ENCODE measurements around the gene ANXA3.
"Not testable (repeated sequence)": the region's sequence is repeated elsewhere in the genome, so short reads cannot be mapped to it uniquely, and the experiment has no call there.

The ANXA3 gene

DNA sequence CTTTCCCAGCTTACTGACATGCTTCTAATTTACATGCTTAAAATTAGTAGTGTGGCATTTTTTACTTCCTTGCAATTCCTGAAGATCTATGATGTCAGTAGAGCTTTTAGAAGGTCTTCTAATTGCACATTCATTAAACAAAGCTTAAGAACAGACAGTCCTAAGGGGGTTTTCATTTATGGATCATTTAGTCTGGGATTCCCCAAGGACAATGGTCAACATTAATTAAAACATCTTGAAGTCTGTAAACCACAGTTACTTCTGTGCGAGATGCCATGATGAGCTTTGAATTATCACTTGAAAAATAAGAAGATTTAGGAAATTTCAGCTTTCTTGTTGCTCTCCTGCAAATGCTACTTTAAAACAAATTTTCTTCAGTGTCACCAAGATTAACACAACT, 20.2 kb downstream of the ANXA3 start:
- H3K4me3 ChIP-seq (ENCODE audit: low read depth, low read length) = no peak overlapping the region
- H3K27ac ChIP-seq (ENCODE audit: low read depth, low read length) = no peak overlapping the region
- H2AFZ ChIP-seq (ENCODE audit: low read length, unreplicated experiment) = no peak overlapping the region
- no peaks in the 10 kb centered on the region for H3K27me3 ChIP-seq (ENCODE audit: insufficient read depth, low read length)
- H3K4me1 ChIP-seq (ENCODE audit: control insufficient read depth, insufficient read depth, low read length, unreplicated experiment) = peaks cover 19% of the 10 kb centered on the region
- H3K36me3 ChIP-seq (ENCODE audit: insufficient read depth, low read length) = no peaks in the 10 kb centered on the region
- H3K79me2 ChIP-seq (ENCODE audit: control insufficient read depth, insufficient read depth, low read length, unreplicated experiment) = no peaks in the 10 kb centered on the region

DNA sequence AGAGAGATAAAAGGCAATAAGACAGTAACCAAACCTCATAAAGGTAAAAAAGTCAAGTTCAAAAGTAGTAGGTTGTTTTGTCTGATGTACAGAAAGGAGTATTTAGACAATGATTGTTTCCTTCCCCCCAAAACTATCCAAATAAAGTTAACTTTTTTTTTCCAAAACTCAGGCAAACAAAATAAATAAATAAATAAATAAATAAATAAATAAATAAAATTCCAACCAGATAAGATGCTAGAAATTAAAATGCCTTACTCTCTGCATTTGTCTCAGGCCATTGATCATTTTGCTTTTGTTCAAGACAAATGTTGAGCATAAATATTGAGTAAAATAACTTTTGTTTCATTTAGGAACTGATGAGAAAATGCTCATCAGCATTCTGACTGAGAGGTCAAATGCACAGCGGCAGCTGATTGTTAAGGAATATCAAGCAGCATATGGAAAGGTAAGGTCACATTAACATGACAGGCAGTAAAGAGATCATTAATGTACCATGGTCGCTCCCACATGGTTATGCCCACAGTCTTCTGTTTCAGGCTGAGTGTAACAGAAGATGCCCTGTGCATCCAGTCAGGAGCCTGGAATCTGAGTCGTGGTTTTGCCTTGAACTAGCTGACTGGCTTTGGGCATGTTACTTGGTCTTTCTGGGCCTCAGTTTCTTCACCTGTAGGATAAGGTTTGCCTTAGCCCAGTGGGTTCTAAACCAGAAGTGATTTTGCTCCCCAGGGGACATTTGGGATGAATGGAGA, 27.3 kb downstream of the ANXA3 start:
- Histone ChIP-seq H3K4me3 (ENCODE audit: low read depth, low read length) (no peak overlapping the region), H3K36me3 (ENCODE audit: insufficient read depth, low read length) (no peaks in the 10 kb centered on the region), H2AFZ (ENCODE audit: low read length, unreplicated experiment) (no peak overlapping the region), H3K4me1 (ENCODE audit: control insufficient read depth, insufficient read depth, low read length, unreplicated experiment) (no peaks in the 10 kb centered on the region), H3K79me2 (ENCODE audit: control insufficient read depth, insufficient read depth, low read length, unreplicated experiment) (no peaks in the 10 kb centered on the region), H3K27ac (ENCODE audit: low read depth, low read length) (no peak overlapping the region), H3K27me3 (ENCODE audit: insufficient read depth, low read length) (no peaks in the 10 kb centered on the region)

DNA sequence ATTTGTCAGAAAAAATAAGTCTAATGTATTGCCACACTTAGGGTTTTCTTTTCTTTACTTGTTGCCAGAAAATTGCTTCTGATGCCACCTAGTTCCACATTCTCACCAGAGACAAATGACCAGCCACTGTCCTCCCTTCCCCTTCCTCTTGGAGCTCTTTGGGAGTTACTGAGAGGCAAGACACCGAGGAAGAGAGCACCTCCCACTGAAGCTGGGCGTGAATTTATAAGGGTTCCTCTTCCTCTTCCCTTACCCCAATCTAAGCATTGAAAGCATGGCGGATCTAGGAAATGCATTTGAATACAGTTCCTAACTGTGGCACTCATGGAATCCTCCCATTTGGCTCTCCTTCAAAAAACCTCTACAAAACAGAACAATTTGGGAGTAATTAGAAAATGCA, 30.0 kb downstream of the ANXA3 start:
- Histone ChIP-seq H3K36me3 (ENCODE audit: insufficient read depth, low read length) (no peaks in the 10 kb centered on the region), H3K79me2 (ENCODE audit: control insufficient read depth, insufficient read depth, low read length, unreplicated experiment) (no peaks in the 10 kb centered on the region), H3K27me3 (ENCODE audit: insufficient read depth, low read length) (no peaks in the 10 kb centered on the region), H2AFZ (ENCODE audit: low read length, unreplicated experiment) (no peak overlapping the region), H3K4me3 (ENCODE audit: low read depth, low read length) (no peak overlapping the region), H3K4me1 (ENCODE audit: control insufficient read depth, insufficient read depth, low read length, unreplicated experiment) (peaks cover 4% of the 10 kb centered on the region), H3K27ac (ENCODE audit: low read depth, low read length) (no peak overlapping the region)

DNA sequence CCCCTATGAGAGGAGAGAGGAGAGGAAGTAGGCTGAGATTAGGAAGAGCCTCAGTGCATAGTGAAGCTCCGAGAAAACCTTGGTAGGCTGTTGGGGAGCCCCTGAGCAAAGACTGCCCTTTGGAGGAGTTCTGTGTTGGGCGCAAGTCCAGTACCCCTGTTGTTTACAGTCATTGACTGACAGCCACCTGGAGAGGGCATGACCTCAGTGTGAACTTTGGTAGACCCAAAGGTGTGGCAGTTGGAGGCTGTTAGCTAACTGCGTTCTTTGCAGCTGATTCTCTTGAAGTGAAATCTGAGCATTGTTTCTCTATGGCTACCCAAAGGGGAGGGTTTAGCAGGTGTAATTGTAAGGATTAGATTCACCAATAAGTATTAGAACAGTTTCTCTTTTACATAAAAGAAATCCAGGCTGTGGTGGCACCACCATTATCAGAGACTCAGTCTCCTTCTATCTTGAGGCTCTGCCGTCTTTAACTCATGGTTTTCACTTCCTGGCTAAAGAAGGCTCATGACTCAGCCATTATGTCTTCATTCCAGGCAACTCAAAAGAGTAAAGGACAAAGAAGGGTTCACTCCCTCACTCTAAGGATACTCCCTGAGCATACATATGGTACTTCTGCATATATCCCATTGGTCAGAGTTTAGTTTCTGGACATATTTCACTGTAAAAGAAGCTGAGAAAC, 33.4 kb downstream of the ANXA3 start:
- Histone ChIP-seq H3K79me2 (ENCODE audit: control insufficient read depth, insufficient read depth, low read length, unreplicated experiment) (no peaks in the 10 kb centered on the region), H3K27me3 (ENCODE audit: insufficient read depth, low read length) (no peaks in the 10 kb centered on the region), H3K4me1 (ENCODE audit: control insufficient read depth, insufficient read depth, low read length, unreplicated experiment) (peaks cover 4% of the 10 kb centered on the region), H3K27ac (ENCODE audit: low read depth, low read length) (no peak overlapping the region), H3K36me3 (ENCODE audit: insufficient read depth, low read length) (no peaks in the 10 kb centered on the region), H3K4me3 (ENCODE audit: low read depth, low read length) (no peak overlapping the region), H2AFZ (ENCODE audit: low read length, unreplicated experiment) (no peak overlapping the region)

DNA sequence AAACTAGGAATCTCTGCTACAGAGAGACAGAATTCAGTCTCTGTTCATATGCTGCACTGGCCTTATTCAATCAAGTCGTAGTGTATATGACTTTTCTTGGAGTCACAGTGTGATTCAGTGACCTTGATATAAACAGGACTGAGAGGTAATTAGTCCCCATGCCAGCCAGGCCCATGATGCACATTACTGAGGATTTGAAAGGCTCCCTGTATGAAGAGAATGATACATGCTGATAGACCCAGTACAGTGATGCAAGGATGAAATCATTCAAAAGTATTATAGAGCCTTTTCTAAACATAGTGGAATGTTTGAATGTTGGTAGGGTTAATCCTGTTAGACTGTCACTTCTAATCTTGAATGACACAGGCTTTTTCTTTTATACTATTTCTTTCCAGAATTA, 34.1 kb downstream of the ANXA3 start:
- H3K4me1 ChIP-seq (ENCODE audit: control insufficient read depth, insufficient read depth, low read length, unreplicated experiment) = peaks cover 4% of the 10 kb centered on the region
- H3K4me3 ChIP-seq (ENCODE audit: low read depth, low read length) = no peak overlapping the region
- no peaks in the 10 kb centered on the region for H3K27me3 ChIP-seq (ENCODE audit: insufficient read depth, low read length)
- no peak overlapping the region for H3K27ac ChIP-seq (ENCODE audit: low read depth, low read length)
- H2AFZ ChIP-seq (ENCODE audit: low read length, unreplicated experiment) = no peak overlapping the region
- H3K79me2 ChIP-seq (ENCODE audit: control insufficient read depth, insufficient read depth, low read length, unreplicated experiment) = no peaks in the 10 kb centered on the region
- H3K36me3 ChIP-seq (ENCODE audit: insufficient read depth, low read length) = no peaks in the 10 kb centered on the region

DNA sequence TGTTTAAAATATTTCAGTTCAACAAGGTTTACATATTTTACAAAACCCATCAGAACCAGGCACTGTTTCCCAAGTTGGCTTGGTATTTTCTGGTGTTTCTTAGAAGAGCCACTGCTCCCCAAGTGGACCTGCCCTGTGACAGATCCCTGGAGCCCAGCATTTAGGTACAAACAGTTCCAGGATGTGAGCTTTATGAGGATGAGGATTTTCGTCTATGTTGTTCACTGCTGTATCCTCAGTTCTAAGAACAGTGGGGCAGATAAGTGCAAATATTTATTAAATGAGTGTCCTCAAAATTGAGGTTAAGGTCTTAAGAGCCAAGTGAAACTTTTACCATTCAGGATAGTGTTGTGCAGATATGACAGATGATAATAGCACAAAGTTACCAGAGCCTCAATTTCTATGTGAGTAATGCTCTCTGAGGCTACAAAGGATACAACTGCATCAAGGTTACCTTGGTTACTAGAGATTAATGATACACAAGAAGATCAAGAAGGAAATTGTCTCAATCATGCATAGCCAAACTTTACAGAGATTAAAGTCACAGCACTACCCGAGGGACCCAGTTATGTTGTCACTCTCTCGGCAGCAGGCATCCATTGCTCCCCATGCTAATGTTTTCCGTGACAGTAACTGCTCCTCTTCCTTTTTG, 37.5 kb downstream of the ANXA3 start:
- Histone ChIP-seq H3K36me3 (ENCODE audit: insufficient read depth, low read length) (no peaks in the 10 kb centered on the region), H3K4me3 (ENCODE audit: low read depth, low read length) (no peak overlapping the region), H3K27me3 (ENCODE audit: insufficient read depth, low read length) (no peaks in the 10 kb centered on the region), H2AFZ (ENCODE audit: low read length, unreplicated experiment) (no peak overlapping the region), H3K27ac (ENCODE audit: low read depth, low read length) (no peak overlapping the region), H3K4me1 (ENCODE audit: control insufficient read depth, insufficient read depth, low read length, unreplicated experiment) (peaks cover 15% of the 10 kb centered on the region), H3K79me2 (ENCODE audit: control insufficient read depth, insufficient read depth, low read length, unreplicated experiment) (no peaks in the 10 kb centered on the region)

DNA sequence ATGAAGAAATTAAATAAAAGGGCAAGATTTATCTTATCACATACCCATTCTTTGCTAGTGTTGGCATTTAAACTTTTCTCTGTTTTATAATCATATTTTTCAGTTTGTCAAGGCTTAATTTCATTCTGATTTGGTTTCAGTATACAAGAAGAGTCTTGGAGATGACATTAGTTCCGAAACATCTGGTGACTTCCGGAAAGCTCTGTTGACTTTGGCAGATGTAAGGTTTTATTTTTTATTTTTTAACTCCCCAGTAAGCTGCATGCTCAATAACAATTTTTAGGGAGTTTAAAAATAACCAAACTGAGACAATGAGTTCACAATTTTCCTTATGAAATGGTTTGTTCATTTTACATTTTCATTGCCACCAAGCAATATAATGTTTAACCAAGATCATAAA, 39.8 kb downstream of the ANXA3 start:
- Histone ChIP-seq H3K27me3 (ENCODE audit: insufficient read depth, low read length) (no peaks in the 10 kb centered on the region), H3K4me3 (ENCODE audit: low read depth, low read length) (no peak overlapping the region), H3K4me1 (ENCODE audit: control insufficient read depth, insufficient read depth, low read length, unreplicated experiment) (peaks cover 12% of the 10 kb centered on the region), H3K36me3 (ENCODE audit: insufficient read depth, low read length) (no peaks in the 10 kb centered on the region), H3K27ac (ENCODE audit: low read depth, low read length) (no peak overlapping the region), H3K79me2 (ENCODE audit: control insufficient read depth, insufficient read depth, low read length, unreplicated experiment) (no peaks in the 10 kb centered on the region), H2AFZ (ENCODE audit: low read length, unreplicated experiment) (peak overlapping the region; percentile 0)

DNA sequence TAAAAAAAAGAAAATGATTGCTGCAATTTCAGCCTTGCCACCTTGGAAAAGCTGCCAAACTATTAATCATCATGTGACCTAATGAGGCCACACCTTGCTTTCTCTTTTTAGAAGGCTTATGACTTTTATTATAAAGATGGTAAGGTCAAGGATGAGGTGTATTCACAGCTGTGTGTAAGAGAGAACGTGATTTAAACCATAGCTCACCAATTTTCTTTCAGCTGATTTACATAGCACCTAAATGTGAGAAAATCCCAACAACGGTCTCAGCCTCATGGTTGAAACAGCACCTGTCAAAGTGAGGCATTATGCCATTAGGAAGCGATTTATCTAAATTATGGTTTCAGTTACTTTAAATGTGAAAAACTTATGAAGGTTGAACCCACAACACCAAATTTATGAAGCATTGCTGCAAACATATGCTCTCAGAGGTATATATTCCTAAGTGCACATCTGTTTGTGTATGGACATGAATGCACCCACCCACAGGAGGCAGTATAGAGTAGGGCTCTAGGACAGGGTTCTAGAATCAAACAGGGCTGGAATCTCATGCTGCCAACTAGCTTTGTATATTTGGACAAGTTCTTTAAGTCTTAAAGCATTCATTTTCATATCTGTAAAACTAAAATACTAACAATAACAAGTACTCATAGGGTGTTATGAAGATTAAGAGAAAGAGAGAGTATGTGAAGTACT, 40.7 kb downstream of the ANXA3 start:
- Histone ChIP-seq H3K27me3 (ENCODE audit: insufficient read depth, low read length) (no peaks in the 10 kb centered on the region), H3K4me1 (ENCODE audit: control insufficient read depth, insufficient read depth, low read length, unreplicated experiment) (peaks cover 12% of the 10 kb centered on the region), H2AFZ (ENCODE audit: low read length, unreplicated experiment) (no peak overlapping the region), H3K4me3 (ENCODE audit: low read depth, low read length) (no peak overlapping the region), H3K27ac (ENCODE audit: low read depth, low read length) (no peak overlapping the region), H3K36me3 (ENCODE audit: insufficient read depth, low read length) (no peaks in the 10 kb centered on the region), H3K79me2 (ENCODE audit: control insufficient read depth, insufficient read depth, low read length, unreplicated experiment) (no peaks in the 10 kb centered on the region)

DNA sequence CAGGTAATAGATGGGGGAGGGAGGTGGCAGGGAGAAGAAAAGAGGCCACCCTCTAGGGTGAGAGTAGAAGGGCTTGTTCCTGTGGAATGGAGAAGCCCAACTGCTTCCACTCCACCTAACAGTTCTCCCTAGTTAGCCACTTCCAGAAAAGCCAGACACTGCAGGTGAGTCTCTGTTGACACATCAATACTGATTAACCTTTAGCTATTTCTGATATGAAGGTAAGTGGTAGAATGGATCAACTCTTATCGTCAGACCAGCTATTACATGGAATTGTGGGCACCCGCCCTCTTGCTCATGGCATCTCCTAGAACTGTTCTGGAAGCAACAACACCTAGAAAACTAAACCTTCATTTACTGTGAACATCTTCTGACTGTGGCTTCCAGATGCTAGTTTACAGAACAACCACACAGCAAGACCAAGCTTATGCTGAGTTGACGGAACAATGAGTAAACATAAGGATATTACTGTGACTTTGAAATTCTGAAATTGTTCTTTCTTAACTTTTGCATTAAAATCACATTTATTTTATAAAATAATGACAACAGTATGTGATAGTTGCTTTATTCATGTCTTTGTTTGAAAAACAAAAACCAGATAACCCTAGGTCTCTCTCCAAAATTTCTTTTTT, 44.7 kb downstream of the ANXA3 start:
- H3K79me2 ChIP-seq (ENCODE audit: control insufficient read depth, insufficient read depth, low read length, unreplicated experiment) = no peaks in the 10 kb centered on the region
- H3K27ac ChIP-seq (ENCODE audit: low read depth, low read length) = no peak overlapping the region
- no peaks in the 10 kb centered on the region for H3K27me3 ChIP-seq (ENCODE audit: insufficient read depth, low read length)
- no peaks in the 10 kb centered on the region for H3K36me3 ChIP-seq (ENCODE audit: insufficient read depth, low read length)
- H3K4me1 ChIP-seq (ENCODE audit: control insufficient read depth, insufficient read depth, low read length, unreplicated experiment) = peaks cover 9% of the 10 kb centered on the region
- no peak overlapping the region for H3K4me3 ChIP-seq (ENCODE audit: low read depth, low read length)
- no peak overlapping the region for H2AFZ ChIP-seq (ENCODE audit: low read length, unreplicated experiment)

DNA sequence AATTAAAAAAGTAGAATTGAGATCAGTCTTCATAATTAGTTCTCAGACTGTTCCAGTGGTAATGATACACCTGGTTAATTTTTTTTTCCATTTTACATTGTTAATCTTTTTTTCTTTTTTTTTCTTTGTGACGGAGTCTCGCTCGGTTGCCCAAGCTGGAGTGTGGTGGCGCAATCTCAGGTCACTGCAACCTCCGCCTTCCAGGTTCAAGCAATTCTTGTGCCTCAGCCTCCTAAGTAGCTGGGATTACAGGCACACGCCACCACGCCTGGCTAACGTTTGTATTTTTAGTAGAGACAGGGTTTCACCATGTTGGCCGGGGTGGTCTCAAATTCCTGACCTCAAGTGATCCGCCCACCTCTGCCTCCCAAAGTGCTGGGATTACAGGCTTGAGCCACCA, 46.9 kb downstream of the ANXA3 start:
- not testable (repeated sequence) for H3K36me3 ChIP-seq (ENCODE audit: insufficient read depth, low read length); H2AFZ ChIP-seq (ENCODE audit: low read length, unreplicated experiment)

More for the DNA sequence above, 46.9 kb downstream of the ANXA3 start:
- not testable (repeated sequence) for H3K4me3 ChIP-seq (ENCODE audit: low read depth, low read length); H3K27ac ChIP-seq (ENCODE audit: low read depth, low read length); H3K79me2 ChIP-seq (ENCODE audit: control insufficient read depth, insufficient read depth, low read length, unreplicated experiment); H3K4me1 ChIP-seq (ENCODE audit: control insufficient read depth, insufficient read depth, low read length, unreplicated experiment); H3K27me3 ChIP-seq (ENCODE audit: insufficient read depth, low read length)

Data from ACC112 (cell line).